Naive B cell (primary cell): Measurements from ENCODE around the gene NRL. TPM values are rescaled to one million over a fixed set of nuclear protein-coding genes. Genes with fewer than 3 reads are reported as not detected.

ENCODE experiments used
- ATAC-seq, 2 donors: fragments of 150-1000 bp; cut with Tn5 transposase; 2 replicates each; pipeline ENCODE4 v1.10.0; 2021; ENCODE audit warnings: low read depth in 2 of 2, mild to moderate bottlenecking in 2 of 2, moderate library complexity in 2 of 2
- DNase-seq: peaks from one replicate; pipeline ENCODE4 v3.0.0; 2022
- H3K27ac Mint-ChIP-seq, 6 donors: one replicate each; pipeline ENCODE4 v1.8.0; 2020 to 2022; ENCODE audit warnings: mild to moderate bottlenecking in 6 of 6, mixed read lengths in 6 of 6, moderate library complexity in 5 of 6, inconsistent platforms in 2 of 6
- H3K27me3 Mint-ChIP-seq, 3 donors: one replicate each; pipeline ENCODE4 v1.8.0; 2021 to 2022; ENCODE audit warnings: mixed read lengths in 3 of 3, mild to moderate bottlenecking in 1 of 3
- H3K36me3 Mint-ChIP-seq, 2 donors: one replicate each; pipeline ENCODE4 v1.8.0; 2020 to 2022; ENCODE audit warnings: mixed read lengths in 2 of 2, inconsistent platforms in 1 of 2, mild to moderate bottlenecking in 1 of 2
- H3K4me1 Mint-ChIP-seq, 3 donors: one replicate each; pipeline ENCODE4 v1.8.0; 2020 to 2022; ENCODE audit warnings: mixed read lengths in 3 of 3, inconsistent platforms in 1 of 3, mild to moderate bottlenecking in 1 of 3, moderate library complexity in 1 of 3
- H3K4me3 Mint-ChIP-seq, 8 donors: one replicate each; pipeline ENCODE4 v1.8.0; 2020 to 2022; ENCODE audit warnings: mild to moderate bottlenecking in 8 of 8, mixed read lengths in 8 of 8, moderate library complexity in 8 of 8, inconsistent platforms in 2 of 8
- H3K9me3 Mint-ChIP-seq, 7 donors: one replicate each; pipeline ENCODE4 v1.8.0; 2020 to 2022; ENCODE audit warnings: mixed read lengths in 7 of 7, mild to moderate bottlenecking in 5 of 7, inconsistent platforms in 2 of 7, moderate library complexity in 1 of 7
- polyA plus RNA-seq, 6 donors: library from polyadenylated mRNA; unstranded; fragments of 300-500 nt; fragmentation: Illumina TruSeq; gene quantifications; one replicate each; pipeline ENCODE4 v1.2.3, GENCODE V29; 2021; ENCODE audit warnings: low read depth in 6 of 6

Gene NRL
- polyA plus RNA-seq, 6 donors from 2014 or later, result 2.3 to 8.9 (median 6.4) TPM

GRCh38 chr14:24098229-24098926 lies 16.4 kb downstream of the NRL start:
- peak overlapping the region in 2 of 6 donors; percentile 65 to 78 for H3K27ac Mint-ChIP-seq
- peak overlapping the region in 1 of 8 donors; percentile 61 for H3K4me3 Mint-ChIP-seq

GRCh38 chr14:24096545-24097181 lies 18.1 kb downstream of the NRL start:
- no peak for ATAC-seq

More at GRCh38 chr14:24098229-24098926, 16.4 kb downstream of the NRL start:
- H3K36me3 Mint-ChIP-seq, result peaks cover 0 to 22% of the 10 kb centered on the region in 2 donors
- ATAC-seq (no peak), DNase-seq (no peak)
- no peaks in the 10 kb centered on the region for H3K27me3 Mint-ChIP-seq
- H3K9me3 Mint-ChIP-seq, result no peaks in the 10 kb centered on the region
- peaks cover 24 to 35% (median 32%) of the 10 kb centered on the region in 3 donors for H3K4me1 Mint-ChIP-seq

GRCh38 chr14:24095271-24096068 lies 19.3 kb downstream of the NRL start:
- peak; percentile 49 to 55 for ATAC-seq
- Mint-ChIP-seq H3K27me3 (no peaks in the 10 kb centered on the region), H3K27ac (peak overlapping the region; percentile 88 to 98 (median 96)), H3K9me3 (no peaks in the 10 kb centered on the region), H3K4me1 (peaks cover 30 to 50% (median 41%) of the 10 kb centered on the region in 3 donors), H3K36me3 (peaks cover 0 to 14% of the 10 kb centered on the region in 2 donors), H3K4me3 (peak overlapping the region; percentile 96 to 100 (median 99))
- DNase-seq, result peak; percentile 54

More at GRCh38 chr14:24096545-24097181, 18.1 kb downstream of the NRL start:
- H3K9me3 Mint-ChIP-seq, result no peaks in the 10 kb centered on the region
- H3K4me3 Mint-ChIP-seq, result peak overlapping the region; percentile 36 to 82 (median 58)
- H3K27ac Mint-ChIP-seq, result peak overlapping the region in 4 of 6 donors; percentile 18 to 69 (median 56)
- no peak for DNase-seq
- no peaks in the 10 kb centered on the region for H3K27me3 Mint-ChIP-seq
- H3K36me3 Mint-ChIP-seq, result peaks cover 0 to 14% of the 10 kb centered on the region in 2 donors
- peaks cover 26 to 46% (median 37%) of the 10 kb centered on the region in 3 donors for H3K4me1 Mint-ChIP-seq

- Mint-ChIP-seq H3K4me1 (peaks cover 32 to 55% (median 43%) of the 10 kb centered on the region in 3 donors), H3K36me3 (peaks cover 0 to 14% of the 10 kb centered on the region in 2 donors), H3K4me3 (peak overlapping the region; percentile 96 to 100 (median 99)), H3K27me3 (no peaks in the 10 kb centered on the region), H3K9me3 (no peaks in the 10 kb centered on the region), H3K27ac (peak overlapping the region; percentile 88 to 98 (median 96))
- no peak for ATAC-seq
- DNase-seq, result no peak
These were observed 19.9 kb downstream of the NRL start for GRCh38 chr14:24094841-24095270.

GRCh38 chr14:24093901-24094840 lies 20.6 kb downstream of the NRL start, which contains the start of gene PCK2:
Gene PCK2 (plus strand): TSS chr14:24094311. CDS start chr14:24094406, 95 bp downstream.
- Mint-ChIP-seq H3K27me3 (no peaks in the 10 kb centered on the region), H3K36me3 (peaks cover 0 to 8% of the 10 kb centered on the region in 2 donors), H3K4me1 (peaks cover 36 to 54% (median 38%) of the 10 kb centered on the region in 3 donors), H3K9me3 (no peaks in the 10 kb centered on the region), H3K27ac (peak within 1 kb of the TSS; percentile 93 to 98 (median 96)), H3K4me3 (peak within 1 kb of the TSS; percentile 96 to 100 (median 99))
- peak; percentile 62 for DNase-seq
- peak; percentile 64 to 67 for ATAC-seq

- Mint-ChIP-seq H3K27ac (peak overlapping the region; percentile 81 to 96 (median 96)), H3K4me1 (peaks cover 36 to 54% (median 38%) of the 10 kb centered on the region in 3 donors), H3K27me3 (no peaks in the 10 kb centered on the region), H3K36me3 (peaks cover 0 to 6% of the 10 kb centered on the region in 2 donors), H3K9me3 (no peaks in the 10 kb centered on the region), H3K4me3 (peak overlapping the region; percentile 96 to 100 (median 99))
- no peak for ATAC-seq
- DNase-seq, result no peak
These were observed 21.4 kb downstream of the NRL start for GRCh38 chr14:24093207-24093900.

- Mint-ChIP-seq H3K9me3 (no peaks in the 10 kb centered on the region), H3K36me3 (peaks cover 0 to 6% of the 10 kb centered on the region in 2 donors), H3K27ac (peak overlapping the region in 4 of 6 donors; percentile 93 to 96 (median 96)), H3K4me1 (peaks cover 36 to 54% (median 38%) of the 10 kb centered on the region in 3 donors), H3K27me3 (no peaks in the 10 kb centered on the region), H3K4me3 (peak overlapping the region; percentile 79 to 100 (median 98))
- ATAC-seq, result no peak
- DNase-seq, result no peak
These were observed 22.1 kb downstream of the NRL start for GRCh38 chr14:24092505-24093206.

- Mint-ChIP-seq H3K9me3 (no peaks in the 10 kb centered on the region), H3K27me3 (no peaks in the 10 kb centered on the region), H3K36me3 (peaks cover 0 to 6% of the 10 kb centered on the region in 2 donors), H3K27ac (peak overlapping the region in 2 of 6 donors; percentile 12 to 82), H3K4me1 (peaks cover 36 to 54% (median 38%) of the 10 kb centered on the region in 3 donors), H3K4me3 (peak overlapping the region in 6 of 8 donors; percentile 20 to 100 (median 98))
- no peak for ATAC-seq
- DNase-seq, result no peak
These were observed 22.6 kb downstream of the NRL start for GRCh38 chr14:24092110-24092504.

- Mint-ChIP-seq H3K9me3 (no peaks in the 10 kb centered on the region), H3K27ac (no peak overlapping the region)
These were observed 24.9 kb downstream of the NRL start for GRCh38 chr14:24089890-24090289.

GRCh38 chr14:24088095-24088494 lies 26.7 kb downstream of the NRL start:
- peaks cover 15 to 31% (median 17%) of the 10 kb centered on the region in 3 donors for H3K4me1 Mint-ChIP-seq
- H3K4me3 Mint-ChIP-seq, result no peak overlapping the region
- no peaks in the 10 kb centered on the region for H3K27me3 Mint-ChIP-seq
- no peaks in the 10 kb centered on the region for H3K36me3 Mint-ChIP-seq
- no peak overlapping the region for H3K27ac Mint-ChIP-seq
- ATAC-seq (no peak), DNase-seq (no peak)
- no peaks in the 10 kb centered on the region for H3K9me3 Mint-ChIP-seq

More at GRCh38 chr14:24089890-24090289, 24.9 kb downstream of the NRL start:
- Mint-ChIP-seq H3K4me1 (peaks cover 18 to 35% (median 21%) of the 10 kb centered on the region in 3 donors), H3K4me3 (peak overlapping the region in 1 of 8 donors; percentile 83), H3K27me3 (no peaks in the 10 kb centered on the region), H3K36me3 (peaks cover 0 to 5% of the 10 kb centered on the region in 2 donors)
- DNase-seq (no peak), ATAC-seq (no peak)

GRCh38 chr14:24087004-24087403 lies 27.7 kb downstream of the NRL start:
- no peaks in the 10 kb centered on the region for H3K9me3 Mint-ChIP-seq
- no peak overlapping the region for H3K27ac Mint-ChIP-seq
- H3K27me3 Mint-ChIP-seq, result no peaks in the 10 kb centered on the region
- H3K4me3 Mint-ChIP-seq, result peak overlapping the region in 1 of 8 donors; percentile 59
- peaks cover 20 to 28% (median 20%) of the 10 kb centered on the region in 3 donors for H3K4me1 Mint-ChIP-seq
- H3K36me3 Mint-ChIP-seq, result no peaks in the 10 kb centered on the region
- ATAC-seq (no peak), DNase-seq (no peak)
